HG02943 (cell line): ENCODE data around the gene LCN15.
"Not testable (repeated sequence)": the region's sequence is repeated elsewhere in the genome, so short reads cannot be mapped to it uniquely, and the experiment has no call there.

ENCODE experiments used
- ATAC-seq: cut with Tn5 transposase; IDR thresholded peaks from one replicate; pipeline ENCODE4 v1.9.1; 2021; ENCODE audit warnings: mild to moderate bottlenecking, low read depth, moderate library complexity; ENCODE audit not compliant: unreplicated experiment

Gene LCN15

DNA sequence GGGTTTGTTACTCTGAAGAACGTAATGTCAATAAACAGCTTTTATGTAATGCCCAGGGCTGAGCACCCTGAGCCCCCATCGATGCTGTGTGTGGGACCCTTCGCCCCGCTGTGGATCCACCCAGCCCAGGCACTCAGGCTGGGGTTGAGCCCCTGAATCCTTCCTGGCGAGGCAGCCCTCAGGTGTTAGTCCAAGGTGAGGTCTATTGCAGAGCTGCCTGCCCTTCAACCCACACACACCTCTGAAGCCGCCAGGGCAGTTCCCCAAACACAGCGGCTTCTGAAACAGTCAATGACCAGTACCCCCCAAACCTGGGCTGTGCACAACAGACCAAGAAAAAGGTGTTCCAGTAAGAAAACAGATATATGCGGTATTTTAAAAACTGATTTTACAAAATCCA, 40.3 kb downstream of the LCN15 start:
- no peak for ATAC-seq

DNA sequence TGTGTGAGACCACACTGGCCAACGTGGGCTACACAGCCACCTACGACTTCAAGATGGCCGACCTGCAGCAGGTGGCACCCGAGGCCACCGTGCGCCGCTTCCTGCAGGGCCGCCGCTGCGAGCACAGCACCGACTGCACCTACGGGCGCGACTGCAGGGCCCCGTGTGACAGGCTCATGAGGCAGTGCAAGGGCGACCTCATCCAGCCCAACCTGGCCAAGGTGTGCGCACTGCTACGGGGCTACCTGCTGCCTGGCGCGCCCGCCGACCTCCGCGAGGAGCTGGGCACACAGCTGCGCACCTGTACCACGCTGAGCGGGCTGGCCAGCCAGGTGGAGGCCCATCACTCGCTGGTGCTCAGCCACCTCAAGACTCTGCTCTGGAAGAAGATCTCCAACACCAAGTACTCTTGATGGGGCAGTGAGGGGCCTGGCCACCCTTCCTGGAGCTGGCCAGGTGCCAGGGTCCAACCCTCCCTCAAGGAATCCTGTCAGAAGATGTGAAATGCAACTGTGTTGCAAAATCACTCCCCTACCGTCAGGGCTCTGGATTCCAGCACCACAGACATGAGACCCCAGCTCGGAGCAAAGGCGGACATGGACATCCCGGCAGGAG, 40.8 kb downstream of the LCN15 start:
- ATAC-seq = no peak

DNA sequence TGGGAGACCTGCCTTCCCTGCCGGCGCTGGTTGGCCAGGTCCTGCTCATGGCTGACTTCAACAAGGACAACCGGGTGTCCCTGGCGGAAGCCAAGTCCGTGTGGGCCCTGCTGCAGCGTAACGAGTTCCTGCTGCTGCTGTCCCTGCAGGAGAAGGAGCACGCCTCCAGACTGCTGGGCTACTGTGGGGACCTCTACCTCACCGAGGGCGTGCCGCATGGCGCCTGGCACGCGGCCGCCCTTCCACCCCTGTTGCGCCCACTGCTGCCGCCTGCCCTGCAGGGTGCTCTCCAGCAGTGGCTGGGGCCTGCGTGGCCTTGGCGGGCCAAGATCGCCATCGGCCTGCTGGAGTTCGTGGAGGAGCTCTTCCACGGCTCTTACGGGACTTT, 41.4 kb downstream of the LCN15 start:
- no peak for ATAC-seq

DNA sequence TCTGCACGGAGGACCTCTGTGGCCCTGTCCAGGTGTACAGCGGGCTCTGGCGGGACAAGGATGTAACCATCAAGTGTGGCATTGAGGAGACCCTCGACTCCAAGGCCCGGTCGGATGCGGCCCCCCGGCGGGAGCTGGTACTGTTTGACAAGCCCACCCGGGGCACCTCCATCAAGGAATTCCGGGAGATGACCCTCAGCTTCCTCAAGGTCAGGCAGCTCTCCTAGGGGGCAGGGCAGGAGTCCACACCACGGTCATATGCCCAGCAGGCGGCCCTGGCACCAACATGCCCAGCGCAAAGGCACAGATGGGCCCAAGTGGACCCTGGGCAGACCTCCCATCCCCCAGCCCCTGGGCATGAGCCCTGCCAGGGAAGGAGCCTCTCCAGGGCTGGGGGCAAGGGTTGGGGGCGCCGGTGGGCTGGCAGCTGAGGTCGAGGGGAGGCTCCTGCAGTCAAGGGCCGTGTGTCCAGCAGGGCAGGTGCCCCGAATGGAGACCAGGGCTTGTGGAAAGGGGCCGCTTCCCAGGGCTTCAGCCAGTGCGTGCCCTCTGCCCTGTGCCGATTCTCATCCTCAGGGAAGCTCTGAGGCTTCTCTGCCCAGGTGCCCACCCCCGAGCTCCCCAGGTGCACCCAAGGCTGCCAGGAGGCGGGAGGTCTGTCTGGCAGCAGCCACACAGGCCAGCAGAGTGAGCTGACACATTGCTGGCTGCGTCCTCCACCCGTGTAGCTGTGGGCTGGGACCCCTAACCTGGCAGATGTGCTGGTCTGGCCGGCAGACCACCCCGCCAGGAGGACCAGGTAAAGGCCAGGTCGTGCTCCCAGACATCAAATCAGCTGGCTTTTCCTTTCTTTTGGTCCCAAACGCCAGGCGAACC, 42.0 kb downstream of the LCN15 start:
- no peak for ATAC-seq

GRCh38 chr9:136721339-136722092, 42.8 kb downstream of the LCN15 start:
- ATAC-seq = no peak

- no peak for ATAC-seq
These were observed 43.4 kb downstream of the LCN15 start for GRCh38 chr9:136720898-136721338.

DNA sequence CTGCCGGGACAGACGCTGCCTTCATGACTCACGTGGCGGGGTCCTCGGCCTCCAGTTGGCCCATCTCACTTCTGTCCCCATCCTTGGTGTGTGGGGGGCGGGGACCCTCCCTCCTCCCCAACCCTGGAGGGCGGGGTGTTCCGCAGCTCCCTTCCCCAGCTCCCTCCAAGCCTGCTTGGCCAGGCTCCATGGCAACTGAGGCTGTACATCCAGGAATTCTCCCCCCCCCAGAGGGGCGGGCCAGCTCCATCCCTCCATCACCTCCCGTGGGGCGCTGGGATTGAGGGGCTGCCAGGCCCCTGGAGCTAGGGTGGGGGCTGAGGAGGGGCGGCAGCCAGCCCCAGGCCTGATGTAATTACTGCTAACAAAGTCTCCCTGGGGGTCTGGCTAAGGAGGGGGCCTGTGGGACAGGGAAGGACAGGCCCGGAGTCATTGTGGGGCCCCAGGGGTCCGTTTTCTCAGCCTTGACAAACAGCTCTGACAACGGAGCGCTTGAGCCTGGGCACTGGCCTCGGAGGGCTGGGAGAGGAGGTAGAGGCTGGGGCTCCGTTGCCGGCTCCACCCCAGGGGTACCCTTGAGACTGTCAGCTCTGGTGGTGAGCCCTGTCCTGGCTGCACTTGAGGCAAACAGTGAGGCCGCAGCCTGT, 43.9 kb downstream of the LCN15 start:
- ATAC-seq = no peak

GRCh38 chr9:136719195-136719880, 45.0 kb downstream of the LCN15 start:
- ATAC-seq = no peak

GRCh38 chr9:136718345-136719194, 45.7 kb downstream of the LCN15 start:
- no peak for ATAC-seq

DNA sequence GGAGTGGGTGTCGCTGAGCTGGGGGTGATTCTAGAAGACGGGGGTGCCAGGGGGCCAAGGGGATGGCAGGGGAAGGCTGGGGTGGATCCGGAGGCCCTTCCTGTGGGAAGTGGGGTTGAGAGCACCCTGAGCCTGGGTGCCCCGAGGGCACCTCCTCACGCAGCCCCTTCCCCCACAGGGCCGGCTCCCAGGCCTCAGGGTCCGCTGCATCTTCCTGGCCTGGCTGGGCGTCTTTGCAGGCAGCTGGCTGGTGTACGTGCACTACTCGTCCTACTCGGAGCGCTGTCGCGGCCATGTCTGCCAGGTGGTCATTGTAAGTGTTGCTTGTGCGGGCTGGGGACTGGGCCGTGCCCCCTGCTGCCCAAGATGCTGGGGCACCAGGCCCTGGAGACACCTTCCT, 46.9 kb downstream of the LCN15 start:
- ATAC-seq = no peak

DNA sequence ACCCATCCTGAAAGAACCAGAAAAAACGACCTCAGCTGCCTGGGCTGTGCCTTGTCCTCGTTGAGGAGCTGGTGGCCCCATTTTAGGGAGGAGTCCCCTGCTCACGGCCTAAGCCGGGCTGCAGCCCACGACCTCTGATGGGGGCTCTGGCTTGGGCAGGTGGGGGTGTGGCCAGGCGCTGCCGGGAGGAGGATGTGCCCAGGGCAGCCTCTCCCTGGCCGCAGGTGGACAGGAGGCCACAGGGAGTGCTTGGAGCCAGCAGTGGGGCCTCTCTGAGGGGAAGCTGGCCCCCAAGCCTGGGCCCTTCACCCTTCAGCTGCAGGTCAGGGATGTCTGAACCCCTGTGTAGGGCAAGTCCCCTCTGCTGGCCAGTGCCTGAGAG, 49.4 kb downstream of the LCN15 start:
- no peak for ATAC-seq

DNA sequence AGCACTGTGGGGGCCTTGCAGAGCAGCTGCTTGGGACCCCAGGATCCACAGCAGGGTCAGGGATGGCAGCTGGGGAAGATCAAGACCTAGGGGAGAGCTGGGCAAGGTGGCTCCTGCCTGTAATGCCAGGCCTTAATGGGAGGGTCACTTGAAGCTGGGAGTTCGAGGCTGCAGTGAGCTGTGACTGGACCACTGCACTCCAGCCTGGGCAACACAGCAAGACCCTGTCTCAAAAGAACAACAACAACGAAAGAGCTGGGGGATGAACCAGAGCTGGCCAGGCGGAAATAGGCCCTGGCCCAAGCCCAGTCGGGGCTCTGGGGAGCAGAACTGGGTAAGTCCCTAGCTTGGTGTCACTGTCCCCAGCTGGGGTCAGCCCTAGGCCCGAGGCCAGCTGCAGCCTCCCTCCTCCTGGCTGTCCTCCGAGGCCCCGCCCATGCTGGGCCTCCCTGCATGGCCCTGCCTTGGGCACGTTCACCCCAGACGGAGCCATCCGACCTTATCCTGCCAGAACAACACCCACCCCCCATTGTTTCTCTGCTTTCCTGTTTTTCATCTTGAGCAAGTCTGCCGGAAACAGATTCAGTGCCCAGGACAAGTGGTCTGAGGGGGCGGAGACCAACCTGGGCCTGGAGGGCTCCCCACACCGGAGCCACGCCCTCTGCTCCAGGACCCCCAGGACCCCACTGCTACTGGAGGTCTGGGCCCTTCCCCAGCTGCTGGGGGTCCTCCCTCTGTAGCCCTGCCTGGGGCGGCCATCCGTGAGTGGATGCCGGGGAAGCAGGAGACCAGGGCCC, 50.0 kb downstream of the LCN15 start:
- ATAC-seq = no peak

GRCh38 chr9:136713550-136713949, 50.8 kb downstream of the LCN15 start:
- ATAC-seq = no peak

- no peak for ATAC-seq
These were observed 51.4 kb downstream of the LCN15 start for GRCh38 chr9:136712690-136713544.

- ATAC-seq = no peak
These were observed 52.3 kb downstream of the LCN15 start, which contains the start of gene DIPK1B for GRCh38 chr9:136711751-136712689. Gene DIPK1B, plus strand, starts transcription at chr9:136712572. Its CDS starts 94 bp downstream, at chr9:136712666.

DNA sequence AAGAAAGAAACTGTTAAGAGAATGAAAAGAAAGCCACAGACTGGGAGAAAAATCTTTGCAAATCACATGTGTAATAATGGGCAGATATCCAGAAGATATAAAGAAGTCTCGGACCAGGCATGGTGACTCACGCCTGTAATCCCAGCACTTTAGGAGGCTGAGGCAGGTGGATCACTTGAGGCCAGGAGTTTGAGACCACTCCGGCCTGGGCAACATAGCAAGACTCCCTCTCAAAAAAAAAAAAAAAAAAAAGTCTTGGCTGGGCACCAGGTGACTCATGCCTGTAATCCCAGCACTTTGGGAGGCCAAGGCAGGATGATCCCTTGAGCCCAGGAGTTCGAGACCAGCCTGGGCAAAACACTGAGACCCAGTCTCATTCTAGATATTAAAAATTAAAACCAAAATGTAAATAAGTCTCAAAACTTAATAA, 53.1 kb downstream of the LCN15 start:
- ATAC-seq = not testable (repeated sequence)
